ENCODE measurements around the gene ZNF654. TPM values are rescaled to one million over a fixed set of nuclear protein-coding genes. Genes with fewer than 3 reads are reported as not detected.
A peak's percentile ranks its signal among the peaks of the same experiment; 100 is the strongest.

ZNF654 gene
- total and polyA plus RNA-seq, 9 of the 15 experiments (the other 6 are each of a cell fraction or from before 2014, with no cell fraction given), result 2.4 to 8.6 (median 5.1) TPM

DNA sequence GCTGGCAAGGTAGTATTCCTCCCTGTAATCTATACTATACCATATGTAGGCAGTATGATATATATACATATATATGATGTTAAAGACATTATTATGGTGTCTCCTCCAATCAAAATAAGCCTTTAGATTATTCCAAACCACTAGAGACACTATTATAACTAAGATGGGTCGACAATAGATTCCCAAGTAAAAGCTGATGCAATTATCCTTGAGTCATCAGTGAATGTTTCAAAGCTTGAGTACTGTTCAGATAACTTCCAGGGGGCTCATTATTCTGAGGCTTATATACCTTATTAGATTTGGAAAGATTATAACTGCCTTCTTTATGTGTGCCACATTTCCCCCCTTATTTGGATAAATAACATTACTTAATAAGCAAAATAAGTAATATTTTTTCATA lies 78.8 kb downstream of the ZNF654 start:
- no peak for TF ChIP-seq ZEB2 (IDR thresholded peaks at IDR 0.05)
- TF ChIP-seq, protein P1, sequence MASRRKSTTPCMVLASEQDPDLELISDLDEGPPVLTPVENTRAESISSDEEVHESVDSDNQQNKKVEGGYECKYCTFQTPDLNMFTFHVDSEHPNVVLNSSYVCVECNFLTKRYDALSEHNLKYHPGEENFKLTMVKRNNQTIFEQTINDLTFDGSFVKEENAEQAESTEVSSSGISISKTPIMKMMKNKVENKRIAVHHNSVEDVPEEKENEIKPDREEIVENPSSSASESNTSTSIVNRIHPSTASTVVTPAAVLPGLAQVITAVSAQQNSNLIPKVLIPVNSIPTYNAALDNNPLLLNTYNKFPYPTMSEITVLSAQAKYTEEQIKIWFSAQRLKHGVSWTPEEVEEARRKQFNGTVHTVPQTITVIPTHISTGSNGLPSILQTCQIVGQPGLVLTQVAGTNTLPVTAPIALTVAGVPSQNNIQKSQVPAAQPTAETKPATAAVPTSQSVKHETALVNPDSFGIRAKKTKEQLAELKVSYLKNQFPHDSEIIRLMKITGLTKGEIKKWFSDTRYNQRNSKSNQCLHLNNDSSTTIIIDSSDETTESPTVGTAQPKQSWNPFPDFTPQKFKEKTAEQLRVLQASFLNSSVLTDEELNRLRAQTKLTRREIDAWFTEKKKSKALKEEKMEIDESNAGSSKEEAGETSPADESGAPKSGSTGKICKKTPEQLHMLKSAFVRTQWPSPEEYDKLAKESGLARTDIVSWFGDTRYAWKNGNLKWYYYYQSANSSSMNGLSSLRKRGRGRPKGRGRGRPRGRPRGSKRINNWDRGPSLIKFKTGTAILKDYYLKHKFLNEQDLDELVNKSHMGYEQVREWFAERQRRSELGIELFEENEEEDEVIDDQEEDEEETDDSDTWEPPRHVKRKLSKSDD (conservative IDR thresholded peaks at IDR 0.05; ENCODE audit: low read length), result no peak
- TF ChIP-seq ZNF551 (CRISPR knock-in tag; IDR thresholded peaks at IDR 0.05), result no peak
- TF ChIP-seq TCF15 (CRISPR knock-in tag; IDR thresholded peaks at IDR 0.05), result no peak
- TF ChIP-seq, protein P2, sequence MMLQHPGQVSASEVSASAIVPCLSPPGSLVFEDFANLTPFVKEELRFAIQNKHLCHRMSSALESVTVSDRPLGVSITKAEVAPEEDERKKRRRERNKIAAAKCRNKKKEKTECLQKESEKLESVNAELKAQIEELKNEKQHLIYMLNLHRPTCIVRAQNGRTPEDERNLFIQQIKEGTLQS (IDR thresholded peaks at IDR 0.05), result peak; percentile 26; the same call in 1 of the 2 replicates
- TF ChIP-seq, protein P2 (CRISPR knock-in tag; conservative IDR thresholded peaks at IDR 0.05), result no peak
- TF ChIP-seq HDAC2 (IDR thresholded peaks at IDR 0.05), result no peak
- TF ChIP-seq CHD4 (IDR thresholded peaks at IDR 0.05; ENCODE audit: insufficient read depth, insufficient replicate concordance, low read depth, low read length, poor library complexity, severe bottlenecking), result no peak
- no peak for TF ChIP-seq U2AF1 (optimal IDR thresholded peaks at IDR 0.05; ENCODE audit: low read depth, low read length)
- no peak for TF ChIP-seq CEBPG (CRISPR knock-in tag; IDR thresholded peaks at IDR 0.05)
- TF ChIP-seq CEBPG (tag; conservative IDR thresholded peaks at IDR 0.05 in 1 of 2, IDR thresholded peaks at IDR 0.05 in 1 of 2), result peak in 1 of 2 experiments; percentile 25; a peak in 1 of 4 replicates
- no peaks in the 10 kb centered on the region for H3K9me1 ChIP-seq (ENCODE audit: control insufficient read depth, insufficient read depth, low read length)
- H3K4me2 ChIP-seq (ENCODE audit: insufficient read depth, low read length), result no peak overlapping the region
- no peaks in the 10 kb centered on the region for H4K20me1 ChIP-seq (replicated peaks; ENCODE audit: control insufficient read depth, insufficient read depth, low read length)
- no peak overlapping the region for H3K27ac ChIP-seq (ENCODE audit: extremely low read depth, low read depth, low read length)
- no peak for DNase-seq (ENCODE audit: extremely low read depth in 1 of 4, low spot score in 3 of 4)
- H3K36me3 ChIP-seq (ENCODE audit: control insufficient read depth, insufficient read depth, low read length), result peaks cover 73% of the 10 kb centered on the region; the same call in 2 of the 3 replicates
- no peaks in the 10 kb centered on the region; a peak in 1 of 5 replicates for H3K4me1 ChIP-seq (replicated peaks in 1 of 2; ENCODE audit: control insufficient read depth in 2 of 2, insufficient read depth in 2 of 2, low read length in 2 of 2)
- no peak overlapping the region for H3K4me3 ChIP-seq
- H3K9me3 ChIP-seq (replicated peaks; ENCODE audit: control insufficient read depth, insufficient read depth, low read depth, low read length), result no peaks in the 10 kb centered on the region
- BruUV-seq (replicated peaks), result no TSS peak
- 67% methylated on average over 1 of the region's 1 CpG for WGBS (ENCODE audit: insufficient coverage, low coverage, missing lambda C conversion rate)
- H3K79me2 ChIP-seq (ENCODE audit: control insufficient read depth, insufficient read depth, low read length), result no peaks in the 10 kb centered on the region; the same call in 2 of the 3 replicates
- ChIA-PET CTCF (ENCODE audit: low intra/inter-chr PET ratio) (no interaction called here), POLR2A (interaction anchor here (1.0 kb wide), 1 partner anchor 24 kb away, joined by 3 read pairs; no protein-coding TSS in a partner anchor)
- H2AFZ ChIP-seq (ENCODE audit: low read depth, low read length), result no peak overlapping the region
- H3K9ac ChIP-seq (ENCODE audit: insufficient read depth in 1 of 2, low read depth in 2 of 2, low read length in 2 of 2), result no peak overlapping the region
- intact Hi-C loops (cut with micrococcal nuclease), result no loop called here
- in situ Hi-C loops (cut with MboI), result loop anchor here (10.0 kb wide), 1 partner anchor 333 kb away; no protein-coding TSS in a partner anchor
- ATAC-seq, result no peak
- no peak for FAIRE-seq
- no peaks in the 10 kb centered on the region for H3K27me3 ChIP-seq (ENCODE audit: control insufficient read depth in 2 of 2, insufficient read depth in 2 of 2, low read length in 2 of 2)

Measured in K562 (cell line).